A673 (cell line): ENCODE results near the gene DMKN. TPM values are rescaled to one million over a fixed set of nuclear protein-coding genes. Genes with fewer than 3 reads are reported as not detected.

Experiments
- BruUV-seq: library from RNA; stranded (reverse); fragments of 400-500 nt; replicated peaks from 2 replicates; lab custom pipeline; 2021; lab: Mats Ljungman, UMichigan
- CTCF ChIA-PET: fragments of 300-600 bp; sonication (Branson Sonifier 250); formaldehyde crosslinking; loops from one replicate; lab custom pipeline; 2022; ENCODE audit warnings: antibody characterized with exemption; lab: Charles Lee
- POLR2A ChIA-PET: fragments of 300-600 bp; sonication (Branson Sonifier 250); formaldehyde crosslinking; loops from one replicate; lab custom pipeline; 2022; ENCODE audit warnings: antibody characterized with exemption; ENCODE audit not compliant: low non-redundant PET; lab: Charles Lee
- DNase-seq: peaks from one replicate; pipeline ENCODE4 v3.0.0-alpha.2; 2015; ENCODE audit warnings: low spot score
- H3K27ac ChIP-seq: fragments of 200-600 bp; sonication (generic); 2 replicates; pipeline ENCODE4 v1.5.1; 2016; ENCODE audit warnings: mixed run types, low read depth, mild to moderate bottlenecking, mixed read lengths, antibody characterized with exemption, low read length; ENCODE audit not compliant: poor library complexity, severe bottlenecking
- H3K27me3 ChIP-seq: fragments of 200-600 bp; sonication (generic); replicated peaks from 2 replicates; pipeline ENCODE4 v1.6.1; 2017; ENCODE audit warnings: mixed run types, low read depth, mild to moderate bottlenecking, mixed read lengths, antibody characterized with exemption, low read length; ENCODE audit not compliant: insufficient read depth, poor library complexity
- H3K36me3 ChIP-seq: fragments of 200-600 bp; sonication (generic); 2 replicates; pipeline ENCODE4 v1.6.1; 2016; ENCODE audit warnings: mixed run types, mild to moderate bottlenecking, mixed read lengths, antibody characterized with exemption, low read length; ENCODE audit not compliant: insufficient read depth, poor library complexity, severe bottlenecking
- H3K4me1 ChIP-seq: fragments of 200-600 bp; sonication (generic); 2 replicates; pipeline ENCODE4 v1.6.1; 2017; ENCODE audit warnings: mixed run types, mild to moderate bottlenecking, mixed read lengths, antibody characterized with exemption, low read length; ENCODE audit not compliant: insufficient read depth, poor library complexity, severe bottlenecking
- H3K4me3 ChIP-seq: fragments of 200-600 bp; sonication (generic); 2 replicates; pipeline ENCODE4 v1.5.1; 2016; ENCODE audit warnings: low read depth, mixed run types, mild to moderate bottlenecking, mixed read lengths, low read length; ENCODE audit not compliant: poor library complexity, severe bottlenecking
- H3K9me3 ChIP-seq: fragments of 200-600 bp; sonication (generic); 2 replicates; pipeline ENCODE4 v1.6.1; 2016; ENCODE audit warnings: mixed run types, low read depth, mild to moderate bottlenecking, mixed read lengths, antibody characterized with exemption, low read length; ENCODE audit not compliant: poor library complexity, severe bottlenecking
- CTCF ChIP-seq: fragments of 300-800, 200-600 bp; sonication (generic); conservative IDR thresholded peaks from 2 replicates; pipeline ENCODE4 v1.5.1; 2017; ENCODE audit warnings: low read depth, mild to moderate bottlenecking, antibody characterized with exemption, low read length, moderate library complexity, mixed read lengths
- EZH2 ChIP-seq: fragments of 200-600 bp; sonication (generic); IDR thresholded peaks from 2 replicates; pipeline ENCODE4 v1.6.1; 2017; ENCODE audit warnings: borderline replicate concordance, low read depth, mild to moderate bottlenecking, mixed read lengths, antibody characterized with exemption, low read length; ENCODE audit not compliant: poor library complexity, severe bottlenecking
- intact Hi-C: fragments of 100-400 bp; cut with micrococcal nuclease; formaldehyde crosslinking; loops from one replicate; pipeline ENCODE4 v1.10.0; 2022; ENCODE audit not compliant: unreplicated experiment
- total RNA-seq: library from RNA; stranded (reverse); gene quantifications from 2 replicates; pipeline ENCODE4 v1.2.3, GENCODE V29; 2021

The DMKN gene
- total RNA-seq, 1 experiment from 2014 or later = not detected

GRCh38 chr19:35498984-35499527 lies 14.4 kb downstream of the DMKN start:
- Histone ChIP-seq H3K36me3 (no peaks in the 10 kb centered on the region), H3K27me3 (peaks cover 11% of the 10 kb centered on the region), H3K4me3 (no peak overlapping the region), H3K4me1 (no peaks in the 10 kb centered on the region), H3K9me3 (no peaks in the 10 kb centered on the region), H3K27ac (no peak overlapping the region)
- POLR2A ChIA-PET = no interaction called here
- BruUV-seq = no TSS peak
- intact Hi-C loops = no loop called here
- CTCF ChIA-PET = no interaction called here
- DNase-seq = no peak
- TF ChIP-seq EZH2 (no peak), CTCF (no peak)

- Histone ChIP-seq H3K27ac (no peak overlapping the region), H3K4me1 (no peaks in the 10 kb centered on the region), H3K27me3 (peaks cover 10% of the 10 kb centered on the region), H3K9me3 (no peaks in the 10 kb centered on the region), H3K4me3 (no peak overlapping the region), H3K36me3 (no peaks in the 10 kb centered on the region)
- TF ChIP-seq CTCF = no peak
- TF ChIP-seq EZH2 = no peak
- ChIA-PET POLR2A (no interaction called here), CTCF (no interaction called here)
- no peak for DNase-seq
- no TSS peak for BruUV-seq
- intact Hi-C loops = no loop called here
Observed at GRCh38 chr19:35498220-35498619, 15.2 kb downstream of the DMKN start.

- Histone ChIP-seq H3K4me1 (no peaks in the 10 kb centered on the region), H3K4me3 (no peak overlapping the region), H3K9me3 (no peaks in the 10 kb centered on the region), H3K27ac (no peak overlapping the region), H3K36me3 (no peaks in the 10 kb centered on the region), H3K27me3 (peaks cover 8% of the 10 kb centered on the region)
- DNase-seq = no peak
- BruUV-seq = no TSS peak
- POLR2A ChIA-PET = no interaction called here
- no peak for TF ChIP-seq CTCF
- no peak for TF ChIP-seq EZH2
- CTCF ChIA-PET = interaction anchor here (0.7 kb wide), 1 partner anchor 682 kb away, joined by 7 read pairs; no protein-coding TSS in a partner anchor
- intact Hi-C loops = no loop called here
Observed at GRCh38 chr19:35497406-35497805, 16.0 kb downstream of the DMKN start.
